ENCODE data around the gene METTL9. TPM values are rescaled to one million over a fixed set of nuclear protein-coding genes. Genes with fewer than 3 reads are reported as not detected.

Gene METTL9
- total RNA-seq, 1 experiment from 2014 or later = 41.4 TPM

- TF ChIP-seq SIN3A (IDR thresholded peaks at IDR 0.05; ENCODE audit: low read depth) = no peak
Observed at GRCh38 chr16:21650521-21650920, 51.1 kb downstream of the METTL9 start (continued).

GRCh38 chr16:21651515-21651914 lies 52.1 kb downstream of the METTL9 start:
- BruUV-seq (replicated peaks) = no TSS peak
- H3K9ac ChIP-seq (ENCODE audit: low read length) = no peak overlapping the region
- H3K36me3 ChIP-seq (ENCODE audit: control insufficient read depth in 1 of 2, insufficient read depth in 2 of 2, low read length in 2 of 2) = no peaks in the 10 kb centered on the region
- no peaks in the 10 kb centered on the region for H3K9me2 ChIP-seq (ENCODE audit: insufficient read depth)
- ChIA-PET POLR2A (no interaction called here), CTCF (interaction anchor here (1.5 kb wide), 1 partner anchor 11 kb away, joined by 4 read pairs; no protein-coding TSS in a partner anchor), RAD21 (ENCODE audit: low non-redundant PET in 1 of 2, low total read pairs in 2 of 2, uncharacterized antibody in 2 of 2, unreplicated experiment in 2 of 2) (no interaction called here)
- H4K20me1 ChIP-seq (ENCODE audit: insufficient read depth) = no peaks in the 10 kb centered on the region
- H2AFZ ChIP-seq (ENCODE audit: low read depth, low read length, poor library complexity, severe bottlenecking) = no peak overlapping the region
- H3K4me3 ChIP-seq (replicated peaks in 1 of 2; ENCODE audit: low read depth in 1 of 2, low read length in 2 of 2) = no peak overlapping the region
- H3K27me3 ChIP-seq (ENCODE audit: insufficient read depth, low read length) = no peaks in the 10 kb centered on the region
- no peak overlapping the region for H3K4me2 ChIP-seq (ENCODE audit: low read length)
- no peaks in the 10 kb centered on the region for H3K79me2 ChIP-seq (ENCODE audit: insufficient read depth, low read length)
- no peaks in the 10 kb centered on the region for H3K9me3 ChIP-seq (ENCODE audit: control insufficient read depth in 1 of 2, insufficient read depth in 1 of 2, low read depth in 1 of 2, low read length in 2 of 2)
- intact Hi-C loops (cut with micrococcal nuclease) = loop anchor here (10.0 kb wide), 2 partner anchors 153 to 533 kb away; no protein-coding TSS in a partner anchor
- DNase-seq (ENCODE audit: low read depth, low spot score) (no peak), ATAC-seq (no peak)
- no peaks in the 10 kb centered on the region for H3K4me1 ChIP-seq (ENCODE audit: control insufficient read depth in 1 of 2, insufficient read depth in 2 of 2, low read length in 2 of 2)
- no peak for TF ChIP-seq ZBTB33 (IDR thresholded peaks at IDR 0.05; ENCODE audit: extremely low read depth, insufficient replicate concordance, low read length)
- no peak for TF ChIP-seq FOSL1 (IDR thresholded peaks at IDR 0.05; ENCODE audit: low read depth)
- TF ChIP-seq ZFX (IDR thresholded peaks at IDR 0.05) = no peak
- no peak for TF ChIP-seq RAD21 (IDR thresholded peaks at IDR 0.05; ENCODE audit: low read depth)
- TF ChIP-seq SIN3A (IDR thresholded peaks at IDR 0.05; ENCODE audit: low read depth) = no peak
- no peak for TF ChIP-seq CBX3 (IDR thresholded peaks at IDR 0.05; ENCODE audit: low read depth)
- no peak for TF ChIP-seq CTCF (IDR thresholded peaks at IDR 0.05 in 2 of 3, conservative IDR thresholded peaks at IDR 0.05 in 1 of 3; ENCODE audit: borderline replicate concordance in 1 of 3, insufficient read depth in 1 of 3, low read depth in 2 of 3, low read length in 2 of 3)
- no peak for TF ChIP-seq REST (IDR thresholded peaks at IDR 0.05; ENCODE audit: low read depth)
- no peak for TF ChIP-seq POLR2A (IDR thresholded peaks at IDR 0.05; ENCODE audit: borderline replicate concordance, extremely low read depth, insufficient read depth, insufficient read length)
- TF ChIP-seq SP1 (IDR thresholded peaks at IDR 0.05; ENCODE audit: low read depth) = no peak
- no peak for TF ChIP-seq JUND (IDR thresholded peaks at IDR 0.05)
- no peak for TF ChIP-seq EZH2 (IDR thresholded peaks at IDR 0.05)
- no peak for TF ChIP-seq CEBPB (IDR thresholded peaks at IDR 0.05; ENCODE audit: low read depth)
- no peak for TF ChIP-seq EZH2phosphoT487 (IDR thresholded peaks at IDR 0.05; ENCODE audit: borderline replicate concordance)
- no peak for TF ChIP-seq ELF1 (IDR thresholded peaks at IDR 0.05; ENCODE audit: borderline replicate concordance, low read depth)
- no peak for TF ChIP-seq POLR2AphosphoS5 (IDR thresholded peaks at IDR 0.05; ENCODE audit: low read depth, low read length)
- TF ChIP-seq TCF7L2 (IDR thresholded peaks at IDR 0.05; ENCODE audit: borderline replicate concordance, extremely low read depth, insufficient read depth, insufficient read length) = no peak
- TF ChIP-seq ATF3 (IDR thresholded peaks at IDR 0.05) = no peak
- no peak for TF ChIP-seq ZNF274 (IDR thresholded peaks at IDR 0.05; ENCODE audit: low read depth, low read length)
- TF ChIP-seq SRF (IDR thresholded peaks at IDR 0.05; ENCODE audit: low read depth) = no peak
- no peak overlapping the region for H3K27ac ChIP-seq (ENCODE audit: low read depth, low read length)
